GM23338 (cell line): ENCODE results near the gene NPNT. TPM values are rescaled to one million over a fixed set of nuclear protein-coding genes. Genes with fewer than 3 reads are reported as not detected.

ENCODE experiments used
- ATAC-seq: fragments of 200-7000 bp; cut with Tn5 transposase; 3 replicates; pipeline ENCODE4 v1.9.1; 2020
- DNase-seq: peaks from one replicate; pipeline ENCODE4 v3.0.0-alpha.2; 2015; ENCODE audit warnings: low spot score
- H2AFZ ChIP-seq: fragments of 200-600 bp; sonication (generic); 2 replicates; pipeline ENCODE4 v1.8.0; 2016; ENCODE audit warnings: antibody characterized with exemption, mild to moderate bottlenecking, moderate library complexity
- H3F3A ChIP-seq: fragments of 200-600 bp; sonication (generic); replicated peaks from 2 replicates; pipeline ENCODE4 v1.8.0; 2017; ENCODE audit warnings: antibody characterized with exemption, mixed run types, low read depth
- H3K27ac ChIP-seq: fragments of 200-600 bp; sonication (generic); 2 replicates; pipeline ENCODE4 v1.6.1; 2016; ENCODE audit warnings: low read depth
- H3K27me3 ChIP-seq: fragments of 200-600 bp; sonication (generic); 2 replicates; pipeline ENCODE4 v1.8.0; 2016; ENCODE audit warnings: mild to moderate bottlenecking, mixed run types, moderate library complexity; ENCODE audit not compliant: insufficient read depth
- H3K36me3 ChIP-seq: fragments of 200-600 bp; sonication (generic); 2 replicates; pipeline ENCODE4 v1.8.0; 2016; ENCODE audit warnings: mild to moderate bottlenecking; ENCODE audit not compliant: insufficient read depth
- H3K4me1 ChIP-seq: fragments of 200-600 bp; sonication (generic); 2 replicates; pipeline ENCODE4 v1.8.0; 2016; ENCODE audit warnings: mild to moderate bottlenecking, moderate library complexity; ENCODE audit not compliant: insufficient read depth
- H3K4me2 ChIP-seq: fragments of 200-600 bp; sonication (generic); 2 replicates; pipeline ENCODE4 v1.7.1; 2017; ENCODE audit warnings: mixed run types
- H3K4me3 ChIP-seq: fragments of 200-600 bp; sonication (generic); 2 replicates; pipeline ENCODE4 v1.6.1; 2016; ENCODE audit warnings: mixed run types
- H3K79me2 ChIP-seq: fragments of 200-600 bp; sonication (generic); replicated peaks from 2 replicates; pipeline ENCODE4 v1.8.0; 2017; ENCODE audit warnings: mild to moderate bottlenecking; ENCODE audit not compliant: insufficient read depth
- H3K9me2 ChIP-seq: fragments of 200-600 bp; sonication (generic); 2 replicates; pipeline ENCODE4 v1.8.0; 2017; ENCODE audit not compliant: insufficient read depth
- H4K20me1 ChIP-seq: fragments of 200-600 bp; sonication (generic); replicated peaks from 2 replicates; pipeline ENCODE4 v1.8.0; 2017; ENCODE audit warnings: mild to moderate bottlenecking; ENCODE audit not compliant: insufficient read depth
- H3K27ac Mint-ChIP-seq: 2 replicates; pipeline ENCODE4 v1.8.0; 2020; ENCODE audit warnings: inconsistent platforms, mild to moderate bottlenecking, moderate library complexity, mixed read lengths
- H3K27me3 Mint-ChIP-seq: 3 replicates; pipeline ENCODE4 v1.8.0; 2022; ENCODE audit warnings: low read depth, mild to moderate bottlenecking, moderate library complexity, mixed read lengths, inconsistent platforms; ENCODE audit not compliant: insufficient read depth, poor library complexity
- H3K36me3 Mint-ChIP-seq: 3 replicates; pipeline ENCODE4 v1.8.0; 2021; ENCODE audit warnings: low read depth, mild to moderate bottlenecking, inconsistent platforms, moderate library complexity, mixed read lengths
- H3K4me1 Mint-ChIP-seq: 3 replicates; pipeline ENCODE4 v1.8.0; 2020; ENCODE audit warnings: mild to moderate bottlenecking, inconsistent platforms, mixed read lengths
- H3K4me3 Mint-ChIP-seq: 3 replicates; pipeline ENCODE4 v1.8.0; 2021; ENCODE audit warnings: moderate library complexity, mild to moderate bottlenecking, inconsistent platforms, mixed read lengths
- H3K9me3 Mint-ChIP-seq: 3 replicates; pipeline ENCODE4 v1.8.0; 2020; ENCODE audit warnings: moderate library complexity, mild to moderate bottlenecking, inconsistent platforms, mixed read lengths
- CTCF ChIP-seq, 2 experiments: fragments of 200-600 bp in 1 of 2; sonication (generic) in 1 of 2; conservative IDR thresholded peaks; 2 replicates each; pipeline versions ENCODE4 v1.5.1 to v1.6.1; 2016 to 2017; ENCODE audit warnings: antibody characterized with exemption in 2 of 2, low read depth in 2 of 2, mild to moderate bottlenecking in 2 of 2, moderate library complexity in 1 of 2
- ETS1 ChIP-seq: IDR thresholded peaks from 2 replicates; pipeline ENCODE4 v1.6.1; 2016; ENCODE audit warnings: antibody characterized with exemption
- EZH2 ChIP-seq: fragments of 200-600 bp; sonication (generic); IDR thresholded peaks from one replicate; pipeline ENCODE4 v1.8.0; 2017; ENCODE audit warnings: antibody characterized with exemption, mild to moderate bottlenecking, low read depth; ENCODE audit not compliant: unreplicated experiment
- EZH2phosphoT487 ChIP-seq: fragments of 200-600 bp; sonication (generic); IDR thresholded peaks from one replicate; pipeline ENCODE4 v1.8.1; 2018; ENCODE audit warnings: antibody characterized with exemption; ENCODE audit not compliant: unreplicated experiment
- JUNB ChIP-seq: IDR thresholded peaks from one replicate; pipeline ENCODE4 v1.6.1; 2016; ENCODE audit warnings: antibody characterized with exemption; ENCODE audit not compliant: unreplicated experiment
- NANOG ChIP-seq: IDR thresholded peaks from 2 replicates; pipeline ENCODE4 v1.6.1; 2016; ENCODE audit warnings: antibody characterized with exemption, borderline replicate concordance
- POLR2AphosphoS5 ChIP-seq: IDR thresholded peaks from 2 replicates; pipeline ENCODE4 v1.6.1; 2016; ENCODE audit warnings: antibody characterized with exemption, low read depth
- REST ChIP-seq: IDR thresholded peaks from one replicate; pipeline ENCODE4 v1.6.1; 2018; ENCODE audit warnings: antibody characterized with exemption; ENCODE audit not compliant: unreplicated experiment
- STAT1 ChIP-seq: IDR thresholded peaks from one replicate; pipeline ENCODE4 v1.6.1; 2016; ENCODE audit warnings: antibody characterized with exemption; ENCODE audit not compliant: unreplicated experiment
- ZNF331 ChIP-seq: fragments of 250-450 bp; sonication (Bioruptor Pico); IDR thresholded peaks from 2 replicates; pipeline ENCODE4 v1.5.0; 2020; ENCODE audit warnings: low read depth, mild to moderate bottlenecking, moderate library complexity
- polyA plus RNA-seq: library from polyadenylated mRNA; unstranded; fragments of >200 nt; fragmentation: Nextera tagmentation; extraction: Ambion mirVana; gene quantifications from 2 replicates; pipeline ENCODE4 v1.2.1, GENCODE V29; 2016
- total RNA-seq: library from RNA; depleted of rRNA; stranded (reverse); fragments of >200 nt; shearing (Covaris generic); gene quantifications from 2 replicates; pipeline ENCODE4 v1.2.3, GENCODE V29; 2014

NPNT gene
- total and polyA plus RNA-seq, 2 experiments from 2014 or later, result 1.4 TPM

GRCh38 chr4:105859233-105859632 is 36.0 kb upstream of the NPNT start (continued):
- TF ChIP-seq POLR2AphosphoS5 (no peak), NANOG (no peak), JUNB (no peak), EZH2phosphoT487 (no peak), STAT1 (no peak), EZH2 (no peak), ETS1 (no peak)

- H3K4me2 ChIP-seq, result no peak overlapping the region
- no peak for DNase-seq
- H3K36me3 Mint-ChIP-seq, result no peaks in the 10 kb centered on the region
- no peaks in the 10 kb centered on the region for H3K9me3 Mint-ChIP-seq
- no peak overlapping the region for H3K4me3 ChIP-seq
- no peaks in the 10 kb centered on the region for H3K79me2 ChIP-seq
- no peaks in the 10 kb centered on the region for H3K36me3 ChIP-seq
- H3K27me3 ChIP-seq, result no peaks in the 10 kb centered on the region
- no peak for TF ChIP-seq REST
- no peak for TF ChIP-seq ZNF331 (CRISPR knock-in tag)
- TF ChIP-seq EZH2phosphoT487, result no peak
- no peak for TF ChIP-seq STAT1
- no peak for TF ChIP-seq POLR2AphosphoS5
- no peak for TF ChIP-seq EZH2
- TF ChIP-seq CTCF (conservative IDR thresholded peaks at IDR 0.05; ENCODE audit: low read depth in 2 of 2), result no peak
- no peaks in the 10 kb centered on the region for H3F3A ChIP-seq
- no peak for ATAC-seq
- peaks cover 15% of the 10 kb centered on the region for H3K4me1 ChIP-seq
- no peaks in the 10 kb centered on the region for H3K9me2 ChIP-seq
- no peak overlapping the region for H3K27ac Mint-ChIP-seq
- H4K20me1 ChIP-seq, result no peaks in the 10 kb centered on the region
- no peaks in the 10 kb centered on the region for H3K27me3 Mint-ChIP-seq
- no peak overlapping the region for H3K27ac ChIP-seq
- H3K4me1 Mint-ChIP-seq, result peaks cover 17% of the 10 kb centered on the region
- H2AFZ ChIP-seq, result no peak overlapping the region
- H3K4me3 Mint-ChIP-seq, result no peak overlapping the region
Observed at GRCh38 chr4:105870963-105871362, 24.3 kb upstream of the NPNT start.
